ENCODE measurements around the gene NT5DC2.

DNA sequence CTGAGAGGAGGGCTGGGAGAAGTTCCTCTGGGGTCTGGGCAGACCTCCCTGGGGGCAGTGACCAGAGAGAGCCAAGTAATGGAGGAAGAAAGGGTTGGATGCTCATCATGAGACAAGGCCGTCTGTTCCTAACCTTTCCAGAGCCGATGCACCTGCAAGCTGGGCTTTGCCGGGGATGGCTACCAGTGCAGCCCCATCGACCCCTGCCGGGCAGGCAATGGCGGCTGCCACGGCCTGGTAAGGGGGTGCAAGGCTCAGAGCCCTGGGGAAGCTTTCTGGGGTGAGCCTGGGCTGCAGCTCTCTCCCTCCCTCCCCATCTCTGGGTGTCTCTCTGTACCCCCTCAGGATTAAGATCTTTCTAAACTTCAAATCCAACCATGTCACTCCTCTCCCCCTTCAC lies 22.1 kb downstream of the NT5DC2 start:
- TF ChIP-seq CTCF (IDR thresholded peaks at IDR 0.05) (no peak), POLR2A (IDR thresholded peaks at IDR 0.05) (no peak)
